K562 (cell line): Measurements from ENCODE around the gene PRKG1. TPM values are rescaled to one million over a fixed set of nuclear protein-coding genes. Genes with fewer than 3 reads are reported as not detected.
"Not testable (repeated sequence)": the region's sequence is repeated elsewhere in the genome, so short reads cannot be mapped to it uniquely, and the experiment has no call there.

ENCODE experiments used
- ATAC-seq: fragments of 200-7000 bp; cut with Tn5 transposase; 3 replicates; pipeline ENCODE4 v1.9.1; 2020; ENCODE audit warnings: moderate library complexity
- BruUV-seq: library from RNA; stranded (reverse); fragments of 400-500 nt; replicated peaks from 2 replicates; lab custom pipeline; 2021; lab: Mats Ljungman, UMichigan
- CTCF ChIA-PET: fragments of 300-600 bp; formaldehyde crosslinking; extraction: SDS; loops from one replicate; lab custom pipeline; 2021; ENCODE audit warnings: low intra/inter-chr PET ratio; lab: Yijun Ruan, JAX
- POLR2A ChIA-PET: fragments of 300-600, 350-650 bp; sonication (Branson Sonifier 250); formaldehyde crosslinking; extraction: SDS; loops from one replicate; lab custom pipeline; 2021; ENCODE audit warnings: antibody characterized with exemption, inconsistent platforms; lab: Yijun Ruan, JAX
- DNase-seq, 4 experiments: peaks; one replicate each; pipeline versions ENCODE4 v3.0.0 to v3.0.0-alpha.2; 2011 to 2018; ENCODE audit warnings: low spot score in 3 of 4, mixed read lengths in 3 of 4; ENCODE audit errors: extremely low read depth in 1 of 4
- FAIRE-seq: peaks from 2 replicates; lab custom pipeline; 2011; peaks lifted over from hg19 to GRCh38; lab: Jason Lieb, UNC
- H2AFZ ChIP-seq: 2 replicates; pipeline ENCODE4 v1.6.0; 2011; ENCODE audit warnings: low read depth, low read length, control low read depth, inconsistent platforms
- H3K27ac ChIP-seq: fragments of 200-600 bp; 3 replicates; pipeline ENCODE4 v1.8.0; 2011; ENCODE audit warnings: low read depth, mild to moderate bottlenecking, control low read depth, inconsistent platforms, low read length, moderate library complexity, mixed read lengths; ENCODE audit errors: extremely low read depth
- H3K27me3 ChIP-seq, 2 experiments: fragments of 300-600 bp in 1 of 2; 2 replicates in 1 of 2; 3 replicates in 1 of 2; pipeline versions ENCODE4 v1.6.0 to v1.8.0; 2011; ENCODE audit warnings: inconsistent platforms in 2 of 2, low read length in 2 of 2, mild to moderate bottlenecking in 1 of 2, mixed read lengths in 1 of 2, moderate library complexity in 1 of 2; ENCODE audit not compliant: control insufficient read depth in 2 of 2, insufficient read depth in 2 of 2
- H3K36me3 ChIP-seq: fragments of 300-600 bp; 3 replicates; pipeline ENCODE4 v1.8.0; 2011; ENCODE audit warnings: mild to moderate bottlenecking, low read length, inconsistent platforms; ENCODE audit not compliant: control insufficient read depth, insufficient read depth
- H3K4me1 ChIP-seq, 2 experiments: fragments of 200-600 bp in 1 of 2; replicated peaks in 1 of 2; 2 replicates in 1 of 2; 3 replicates in 1 of 2; pipeline versions ENCODE4 v1.5.1 to v1.8.0; 2011; ENCODE audit warnings: inconsistent platforms in 2 of 2, low read length in 2 of 2, mild to moderate bottlenecking in 1 of 2, mixed read lengths in 1 of 2, moderate library complexity in 1 of 2; ENCODE audit not compliant: control insufficient read depth in 2 of 2, insufficient read depth in 2 of 2
- H3K4me2 ChIP-seq: 2 replicates; pipeline ENCODE4 v1.6.1; 2011; ENCODE audit warnings: low read length, control low read depth, inconsistent platforms, mixed read lengths; ENCODE audit not compliant: insufficient read depth
- H3K4me3 ChIP-seq: fragments of 200-600 bp; sonication (generic), shearing (Covaris generic); 2 replicates; pipeline ENCODE4 v1.5.1; 2016; ENCODE audit warnings: control low read depth, inconsistent platforms
- H3K79me2 ChIP-seq: fragments of 200-600 bp; 3 replicates; pipeline ENCODE4 v1.8.0; 2011; ENCODE audit warnings: low read length, inconsistent platforms; ENCODE audit not compliant: control insufficient read depth, insufficient read depth
- H3K9ac ChIP-seq, 2 experiments: 2 replicates each; pipeline versions ENCODE4 v1.6.0 to v1.6.1; 2011; ENCODE audit warnings: low read depth in 2 of 2, low read length in 2 of 2, control low read depth in 1 of 2, inconsistent platforms in 1 of 2, mild to moderate bottlenecking in 1 of 2, mixed read lengths in 1 of 2; ENCODE audit not compliant: insufficient read depth in 1 of 2
- H3K9me1 ChIP-seq: one replicate; pipeline ENCODE4 v1.6.0; 2011; ENCODE audit warnings: inconsistent platforms, mild to moderate bottlenecking, low read length, moderate library complexity; ENCODE audit not compliant: control insufficient read depth, insufficient read depth
- H3K9me3 ChIP-seq: replicated peaks from 2 replicates; pipeline ENCODE4 v1.5.1; 2011; ENCODE audit warnings: low read depth, low read length, inconsistent platforms; ENCODE audit not compliant: control insufficient read depth, insufficient read depth
- H4K20me1 ChIP-seq: replicated peaks from 2 replicates; pipeline ENCODE4 v1.6.1; 2011; ENCODE audit warnings: low read length, inconsistent platforms, mixed read lengths; ENCODE audit not compliant: control insufficient read depth, insufficient read depth
- DEAF1 ChIP-seq: fragments of 450-650 bp; formaldehyde crosslinking; IDR thresholded peaks from 2 replicates; pipeline ENCODE4 v1.4.0; 2020; ENCODE audit warnings: mild to moderate bottlenecking, moderate library complexity
- FOXK1 ChIP-seq: sonication (generic); formaldehyde crosslinking; IDR thresholded peaks from 2 replicates; pipeline ENCODE4 v1.8.0; 2022; ENCODE audit warnings: missing genetic modification reagents, mild to moderate bottlenecking, borderline replicate concordance
- FOXK2 ChIP-seq, 2 experiments: fragments of 450-650 bp; IDR thresholded peaks in 1 of 2; conservative IDR thresholded peaks in 1 of 2; 2 replicates each; pipeline ENCODE4 v1.6.1; 2016; ENCODE audit warnings: low read depth in 2 of 2, mild to moderate bottlenecking in 1 of 2
- GTF2A2 ChIP-seq: IDR thresholded peaks from 2 replicates; pipeline ENCODE4 v1.6.1; 2016; ENCODE audit warnings: mild to moderate bottlenecking, missing genetic modification characterization, missing compliant biosample characterization
- HDAC6 ChIP-seq: IDR thresholded peaks from 2 replicates; pipeline ENCODE4 v1.6.1; 2012; ENCODE audit warnings: low read depth, mild to moderate bottlenecking, control low read depth, inconsistent platforms, low read length, moderate library complexity
- MAFG ChIP-seq: fragments of 450-650 bp; conservative IDR thresholded peaks from 2 replicates; pipeline ENCODE4 v1.6.1; 2016; ENCODE audit warnings: missing genetic modification characterization, missing compliant biosample characterization
- MCM3 ChIP-seq: fragments of 450-650 bp; IDR thresholded peaks from 2 replicates; pipeline ENCODE4 v1.6.1; 2016
- MXD1 ChIP-seq: fragments of 250-450 bp; sonication (Bioruptor Pico); IDR thresholded peaks from 2 replicates; pipeline ENCODE4 v1.8.0; 2021; ENCODE audit warnings: borderline replicate concordance, mild to moderate bottlenecking, moderate library complexity; ENCODE audit not compliant: poor library complexity, severe bottlenecking
- NR2C1 ChIP-seq, 2 experiments: fragments of 450-650 bp; IDR thresholded peaks; 2 replicates each; pipeline ENCODE4 v1.6.1; 2017; ENCODE audit warnings: mild to moderate bottlenecking in 2 of 2, antibody characterized with exemption in 1 of 2, inconsistent platforms in 1 of 2, missing compliant biosample characterization in 1 of 2, missing genetic modification characterization in 1 of 2
- RAD21 ChIP-seq, 2 experiments: fragments of 250-450 bp in 1 of 2; fragments of 450-650 bp in 1 of 2; sonication (Bioruptor Pico) in 1 of 2; formaldehyde crosslinking in 1 of 2; IDR thresholded peaks in 1 of 2; conservative IDR thresholded peaks in 1 of 2; 2 replicates each; pipeline versions ENCODE4 v1.4.0 to v1.8.0; 2020 to 2022; ENCODE audit warnings: mild to moderate bottlenecking in 2 of 2, moderate library complexity in 1 of 2
- SMC3 ChIP-seq: conservative IDR thresholded peaks from 2 replicates; pipeline ENCODE4 v1.6.1; 2011; ENCODE audit warnings: low read depth, low read length, improper control_type of control experiment; ENCODE audit not compliant: insufficient read depth
- SP1 ChIP-seq: sonication (generic); formaldehyde crosslinking; IDR thresholded peaks from 2 replicates; pipeline ENCODE4 v1.8.1; 2022; ENCODE audit warnings: mild to moderate bottlenecking, missing genetic modification reagents
- SRSF9 ChIP-seq: fragments of 200-400 bp; formaldehyde crosslinking; IDR thresholded peaks from 2 replicates; pipeline ENCODE4 v1.6.1; 2017; ENCODE audit warnings: low read depth, low read length, borderline replicate concordance
- WGBS: fragments of 100-300 bp; shearing (Covaris generic); methylation state at CpG from one replicate; pipeline ENCODE4 v1.1.6; 2016; ENCODE audit warnings: low coverage, mixed read lengths; ENCODE audit not compliant: insufficient coverage; ENCODE audit errors: missing lambda C conversion rate; 5-methylcytosine and 5-hydroxymethylcytosine counted together
- in situ Hi-C: fragments of 300-500 bp; cut with MboI; formaldehyde crosslinking; loops from 4 replicates; pipeline ENCODE4 v1.15.0; 2018; ENCODE audit warnings: inconsistent platforms, mixed read lengths
- intact Hi-C: fragments of 100-400 bp; cut with micrococcal nuclease; formaldehyde crosslinking; loops from 2 replicates; pipeline ENCODE4 v1.14.2; 2022
- polyA plus RNA-seq, 8 experiments: library from polyadenylated mRNA; depleted of rRNA in 4 of 8; stranded (reverse) in 5 of 8; unstranded in 3 of 8; fragments of >200 nt; fragmentation: Nextera tagmentation in 2 of 8; fragmentation: Illumina TruSeq in 1 of 8; extraction: Ambion mirVana in 2 of 8; extraction: Trizol in 1 of 8; gene quantifications; 2 replicates each; pipeline versions ENCODE4 v1.2.1 to v1.2.3, GENCODE V29; 2011 to 2014; ENCODE audit warnings: inconsistent platforms in 1 of 8, missing spikeins in 1 of 8
- total RNA-seq, 7 experiments: library from RNA; depleted of rRNA in 6 of 7; stranded (reverse); fragments of >200 nt in 6 of 7; fragmentation: Illumina TruSeq in 2 of 7; extraction: Trizol in 2 of 7; gene quantifications; 2 replicates each; pipeline versions ENCODE4 v1.2.1 to v1.2.3, GENCODE V29; 2011 to 2021; ENCODE audit warnings: low replicate concordance in 1 of 7

Gene PRKG1
- total and polyA plus RNA-seq, 9 of the 15 experiments (the other 6 are each of a cell fraction or from before 2014, with no cell fraction given), result 0.22 TPM; not detected in 8

GRCh38 chr10:51389415-51390321 is 315.4 kb downstream of the PRKG1 start (continued):
- TF ChIP-seq HDAC6, result no peak
- TF ChIP-seq MCM3, result no peak
- no peak for TF ChIP-seq FOXK2 (conservative IDR thresholded peaks at IDR 0.05 in 1 of 2, IDR thresholded peaks at IDR 0.05 in 1 of 2; ENCODE audit: low read depth in 2 of 2)
- peak; percentile 67 for TF ChIP-seq DEAF1 (CRISPR knock-in tag)
- TF ChIP-seq FOXK1 (CRISPR knock-in tag), result no peak
- no peak for TF ChIP-seq MXD1
- no peak for TF ChIP-seq NR2C1 (IDR thresholded peaks at IDR 0.05)
- TF ChIP-seq NR2C1 (tag; IDR thresholded peaks at IDR 0.05), result 0 out of 2 replicates have a peak, but pooled peaks have one; percentile 49
- TF ChIP-seq SRSF9, result no peak
- TF ChIP-seq MAFG (tag), result no peak
- no peak for TF ChIP-seq SP1 (CRISPR knock-in tag)
- no peak for TF ChIP-seq GTF2A2 (tag)
- TF ChIP-seq SMC3, result 0 out of 2 replicates have a peak, but pooled peaks have one; percentile 35
- TF ChIP-seq RAD21 (CRISPR knock-in tag; conservative IDR thresholded peaks at IDR 0.05 in 1 of 2, IDR thresholded peaks at IDR 0.05 in 1 of 2), result peak; percentile 75 to 78

GRCh38 chr10:51393006-51393405 is 318.7 kb downstream of the PRKG1 start:
- in situ Hi-C loops, H3K4me1 ChIP-seq, H3K36me3 ChIP-seq, POLR2A ChIA-PET, BruUV-seq, CTCF ChIA-PET, H2AFZ ChIP-seq, FAIRE-seq, ATAC-seq, H4K20me1 ChIP-seq, H3K9me1 ChIP-seq, H3K4me3 ChIP-seq, H3K9me3 ChIP-seq, H3K79me2 ChIP-seq, intact Hi-C loops, H3K9ac ChIP-seq, DNase-seq, H3K4me2 ChIP-seq, H3K27me3 ChIP-seq, H3K27ac ChIP-seq: not testable (repeated sequence)
- WGBS, result 9% methylated on average over 20 of the region's 29 CpGs
